GM18517 (cell line): Measurements from ENCODE around the gene GCC2.
"Not testable (repeated sequence)": the region's sequence is repeated elsewhere in the genome, so short reads cannot be mapped to it uniquely, and the experiment has no call there.

Source experiments
- ATAC-seq: cut with Tn5 transposase; IDR thresholded peaks from one replicate; pipeline ENCODE4 v1.9.1; 2021; ENCODE audit warnings: mild to moderate bottlenecking, moderate library complexity; ENCODE audit not compliant: unreplicated experiment

The GCC2 gene

DNA sequence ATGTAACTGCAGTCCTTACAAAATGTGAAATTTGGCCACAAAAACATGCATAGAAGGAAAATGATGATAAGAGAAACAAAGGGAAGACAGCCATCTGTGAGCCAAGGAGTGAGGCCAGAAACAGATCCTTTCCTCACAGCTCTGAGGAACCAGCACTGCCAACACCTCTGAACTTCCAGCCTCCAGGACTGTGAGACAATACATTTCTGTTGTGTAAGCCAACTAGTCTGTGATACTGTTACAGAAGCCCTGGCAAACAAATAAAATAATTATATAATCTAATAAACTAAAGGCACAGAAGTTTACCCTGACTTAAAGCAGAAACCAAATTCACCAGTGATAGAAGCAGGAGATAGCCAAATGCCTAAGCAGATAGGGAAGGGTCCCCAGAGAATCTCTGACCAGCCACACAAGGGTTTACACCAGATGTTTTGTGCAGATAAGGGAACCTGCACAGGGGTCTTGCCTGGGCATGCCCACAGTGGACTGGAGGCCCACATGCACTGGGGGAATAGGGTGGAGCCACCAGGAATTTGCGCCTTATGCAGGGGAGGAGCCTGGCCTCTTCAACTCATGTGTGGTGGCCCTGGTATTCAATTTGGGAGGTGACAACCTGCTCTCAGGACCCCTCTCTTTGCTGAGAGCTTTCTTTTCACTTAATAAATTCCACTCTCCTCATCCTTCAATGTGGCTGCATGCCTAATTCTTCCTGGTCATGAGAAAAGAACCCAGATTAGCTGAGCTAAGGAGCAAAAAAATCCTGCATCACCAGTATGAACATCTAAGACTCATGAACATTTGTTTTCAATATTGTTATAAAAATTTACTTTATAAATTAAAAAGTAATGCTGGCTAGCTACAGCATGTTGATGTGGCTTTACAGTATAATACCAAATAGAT is 3.8 kb upstream of the GCC2 start:
- ATAC-seq: no peak

DNA sequence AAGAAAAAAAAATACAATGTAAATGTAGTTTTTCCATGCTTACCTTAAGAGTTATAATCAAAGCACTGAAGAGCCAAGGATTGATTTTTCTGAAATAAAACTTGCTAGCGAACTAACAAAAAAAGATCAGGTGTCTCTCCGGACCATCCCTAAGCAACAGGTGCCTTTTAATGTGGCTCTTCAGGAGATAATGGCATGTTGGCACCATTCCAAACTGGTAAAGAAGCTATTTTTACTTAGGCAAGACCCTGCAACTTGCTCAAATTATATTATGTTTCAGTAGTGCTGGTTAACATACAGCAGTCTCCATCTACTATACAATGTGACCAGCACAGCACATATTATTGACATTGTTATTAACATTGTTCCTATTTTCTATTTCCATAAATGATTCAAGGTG is 2.3 kb upstream of the GCC2 start:
- no peak for ATAC-seq

- ATAC-seq: no peak
These were observed 894 bp upstream of the GCC2 start for GRCh38 chr2:108447947-108448677.

DNA sequence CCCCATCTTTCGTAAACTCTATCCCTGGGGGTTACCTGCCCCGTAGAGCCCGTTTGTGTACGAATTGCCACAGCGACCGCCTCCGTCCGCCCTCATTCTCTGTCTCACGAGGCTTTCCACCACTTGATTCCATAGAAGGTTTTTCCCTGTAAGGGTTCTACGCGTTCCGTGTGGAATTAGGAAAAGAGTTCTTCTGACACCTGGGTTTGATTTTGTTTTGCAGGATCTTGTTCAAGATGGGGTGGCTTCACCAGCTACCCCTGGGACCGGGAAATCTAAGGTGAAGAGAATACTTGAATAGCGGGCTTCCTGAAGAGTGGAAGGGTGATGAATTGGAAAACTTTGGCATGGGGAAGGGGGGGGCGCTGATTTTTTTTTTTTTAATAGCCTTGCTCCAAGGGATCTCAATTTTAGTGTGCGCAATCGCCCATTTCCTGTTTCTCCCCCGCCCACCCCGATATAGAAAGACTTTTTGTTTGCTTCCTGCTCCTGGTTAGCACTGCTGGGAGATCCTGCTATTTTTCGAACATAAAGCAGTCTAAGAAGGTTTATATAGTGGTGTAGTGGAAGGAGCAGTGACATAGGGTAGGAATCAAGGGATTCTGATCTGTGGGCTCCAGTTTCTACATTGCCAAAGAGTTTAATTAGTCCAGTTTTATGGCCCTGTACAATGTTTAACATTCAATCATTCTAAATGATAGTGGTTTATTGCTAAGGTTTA is 564 bp downstream of the GCC2 start:
- peak; percentile 40 for ATAC-seq

- ATAC-seq: no peak
These were observed 1.9 kb downstream of the GCC2 start for GRCh38 chr2:108450863-108451262.

GRCh38 chr2:108451976-108452375 is 3.0 kb downstream of the GCC2 start:
- ATAC-seq: no peak

DNA sequence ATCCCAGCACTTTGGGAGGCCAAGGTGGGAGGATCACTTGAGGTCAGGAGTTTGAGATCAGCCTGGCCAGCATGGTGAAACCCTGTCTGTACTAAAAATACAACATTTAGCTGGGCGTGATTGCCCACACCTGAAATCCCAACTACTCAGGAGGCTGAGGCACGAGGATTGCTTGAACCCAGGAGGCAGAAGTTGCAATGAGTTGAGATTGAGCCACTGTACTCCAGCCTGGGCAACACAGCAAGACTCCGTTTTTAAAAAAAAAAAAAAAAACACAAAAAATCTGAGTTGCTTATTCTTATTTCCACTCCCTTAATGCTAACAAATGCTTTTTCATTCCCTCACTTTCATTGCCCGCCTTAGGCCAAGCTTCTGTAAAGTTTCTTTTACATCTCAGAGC is 4.5 kb downstream of the GCC2 start:
- ATAC-seq: not testable (repeated sequence)

DNA sequence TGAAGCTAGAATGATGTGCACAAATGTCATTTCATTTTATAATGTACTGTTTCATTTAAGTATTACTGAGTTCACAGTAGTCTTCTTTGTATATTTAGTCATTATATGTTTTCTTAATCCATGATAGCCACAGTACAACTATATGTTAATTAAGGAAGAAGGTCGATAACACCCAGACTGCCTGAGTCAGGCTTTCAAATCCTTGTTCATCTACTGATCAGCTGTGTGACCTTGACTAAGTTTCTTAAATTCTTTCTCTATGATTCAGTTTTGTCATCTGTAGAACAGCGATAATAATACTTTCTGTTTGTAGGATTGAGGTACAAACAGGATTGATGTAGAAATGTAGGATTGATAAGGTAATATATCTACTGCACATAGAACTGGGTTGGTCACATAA is 5.4 kb downstream of the GCC2 start:
- ATAC-seq: no peak

- ATAC-seq: no peak
These were observed 6.6 kb downstream of the GCC2 start for GRCh38 chr2:108455571-108455970.

GRCh38 chr2:108458082-108458481 is 9.1 kb downstream of the GCC2 start:
- no peak for ATAC-seq

DNA sequence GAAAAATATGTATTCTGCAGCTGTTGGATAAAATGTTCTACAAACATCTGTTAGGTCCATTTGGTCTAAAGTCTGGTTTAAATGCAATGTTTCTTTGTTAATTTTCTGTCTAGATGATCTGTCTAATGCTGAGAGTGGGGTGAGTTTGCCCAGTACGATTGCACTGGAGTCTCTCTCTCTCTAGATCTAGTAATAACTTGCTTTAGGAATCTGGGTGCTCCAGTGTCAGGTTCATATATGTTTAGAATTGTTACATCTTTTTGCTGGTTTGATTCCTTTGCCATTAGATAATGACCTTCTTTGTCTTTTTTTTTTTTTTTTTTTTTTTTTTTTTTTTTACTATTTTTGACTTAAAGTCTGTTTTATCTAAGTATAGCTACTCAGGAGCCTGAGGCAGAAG is 10.4 kb downstream of the GCC2 start:
- ATAC-seq: no peak

GRCh38 chr2:108460345-108461037 is 11.5 kb downstream of the GCC2 start:
- ATAC-seq: peak; percentile 81

- no peak for ATAC-seq
These were observed 28.1 kb downstream of the GCC2 start for GRCh38 chr2:108477099-108477498.

DNA sequence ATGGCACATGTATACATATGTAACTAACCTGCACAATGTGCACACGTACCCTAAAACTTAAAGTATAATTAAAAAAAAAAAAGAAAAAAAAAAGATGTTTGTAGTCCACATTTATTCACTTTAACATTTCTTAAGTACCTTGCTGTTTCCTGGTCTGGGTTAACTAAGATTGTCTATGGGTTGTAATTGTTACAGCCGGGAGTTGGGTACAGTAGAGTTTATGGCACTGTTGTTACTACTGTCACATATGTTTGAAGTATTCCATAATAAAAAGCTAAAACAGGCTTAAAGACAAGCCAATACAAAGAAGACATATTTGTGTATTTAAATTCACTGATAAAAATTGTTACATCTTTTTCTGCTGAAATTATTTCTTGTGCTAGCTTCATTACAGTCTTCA is 36.2 kb downstream of the GCC2 start:
- no peak for ATAC-seq

DNA sequence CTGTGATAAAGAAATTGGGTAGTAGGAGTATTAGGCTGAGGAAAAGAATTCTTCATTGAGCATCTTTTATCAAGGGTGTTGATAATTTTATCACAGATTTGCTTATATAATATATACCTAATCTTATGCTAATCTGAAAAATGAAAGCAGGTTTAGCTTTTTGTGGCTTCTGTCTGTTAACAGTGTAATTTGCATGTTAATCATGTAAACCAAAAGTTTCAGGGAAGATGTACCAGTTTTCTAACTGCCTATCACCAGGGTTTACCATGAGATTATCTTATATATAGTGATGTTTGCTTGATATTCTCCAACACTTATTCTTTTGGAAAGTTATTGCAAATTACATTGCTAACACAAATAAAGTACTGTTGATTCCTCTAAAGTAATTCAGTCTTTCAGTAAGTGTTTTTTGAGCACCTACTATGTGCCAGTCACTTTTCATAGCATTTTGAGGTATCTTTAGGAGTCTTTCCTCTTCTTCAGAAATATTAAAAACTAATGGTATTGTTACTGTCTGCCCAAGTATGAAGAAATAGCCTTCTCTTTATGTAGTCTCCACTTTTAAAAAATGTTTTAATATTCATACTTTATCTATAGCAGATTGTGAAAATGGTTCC is 41.6 kb downstream of the GCC2 start:
- ATAC-seq: no peak

DNA sequence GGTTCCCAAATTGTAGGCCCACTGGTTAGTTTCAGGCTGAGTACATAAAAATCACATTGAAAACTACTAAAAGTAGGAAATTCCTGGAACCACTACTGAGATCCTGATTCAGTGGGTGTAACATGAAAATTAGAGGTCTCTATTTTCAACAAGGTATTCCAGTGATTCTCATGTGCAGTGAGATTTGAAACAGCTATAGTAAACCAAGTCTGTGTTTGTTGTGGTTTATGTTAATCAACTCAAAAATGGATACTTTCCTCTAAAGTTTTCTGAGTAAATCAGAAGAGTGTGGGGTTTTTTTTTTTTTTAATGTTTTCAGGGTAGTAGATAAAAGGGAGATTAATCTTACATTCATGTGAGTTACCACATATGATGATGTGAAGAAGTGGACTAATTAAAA is 42.8 kb downstream of the GCC2 start:
- no peak for ATAC-seq

- no peak for ATAC-seq
These were observed 43.4 kb downstream of the GCC2 start for GRCh38 chr2:108492364-108492763.

DNA sequence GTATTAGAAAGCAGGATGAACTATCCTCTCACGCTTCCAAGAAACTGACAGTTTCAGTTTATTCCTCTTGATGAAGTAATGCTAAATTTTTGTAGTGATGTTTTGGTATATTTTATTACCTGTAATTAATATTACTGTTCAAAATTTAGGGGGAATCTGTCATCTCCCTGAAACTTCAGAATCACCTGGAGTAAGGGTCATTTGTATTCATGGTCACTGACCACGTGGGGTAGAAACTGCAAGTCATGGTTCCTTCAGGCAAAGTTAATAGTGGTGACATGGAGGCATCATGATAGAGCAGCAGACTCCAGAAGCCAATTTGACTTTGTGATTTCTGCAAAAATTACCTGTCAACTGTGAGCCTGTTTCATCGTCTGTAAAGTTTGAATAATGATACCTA is 47.2 kb downstream of the GCC2 start:
- ATAC-seq: not testable (repeated sequence)

DNA sequence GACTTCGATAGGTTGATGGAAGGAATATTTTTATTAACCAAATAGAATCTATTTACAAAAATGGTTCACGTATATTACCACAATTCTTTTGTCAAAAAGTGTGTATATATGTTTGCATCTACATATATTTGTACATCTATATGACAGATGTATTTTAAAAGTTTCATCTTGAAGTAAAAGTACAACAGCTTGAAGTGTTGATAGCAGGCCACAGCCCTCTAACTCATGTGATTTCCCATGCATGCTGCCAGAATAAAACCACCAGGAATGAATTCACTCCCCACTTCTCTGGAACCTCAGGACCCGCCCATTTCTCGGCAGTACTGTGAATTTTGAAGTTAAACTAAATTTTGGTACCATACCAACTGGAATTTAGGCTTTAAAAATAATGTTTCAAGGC is 58.6 kb downstream of the GCC2 start:
- not testable (repeated sequence) for ATAC-seq

GRCh38 chr2:108512431-108512830 is 63.4 kb downstream of the GCC2 start:
- not testable (repeated sequence) for ATAC-seq
